Measurements from ENCODE around the gene INPP4B.

- TF ChIP-seq CTCF (conservative IDR thresholded peaks at IDR 0.05 in 1 of 2, IDR thresholded peaks at IDR 0.05 in 1 of 2; ENCODE audit: low read depth in 1 of 2, low read length in 2 of 2) (no peak), EZH2 (IDR thresholded peaks at IDR 0.05; ENCODE audit: low read length, missing control alignments) (no peak)
Measured at GRCh38 chr4:142101401-142101800, 744.7 kb downstream of the INPP4B start.

Data from fibroblast of lung (primary cell).